Kidney epithelial cell (primary cell): Measurements from ENCODE around the gene CHD9NB. TPM values are rescaled to one million over a fixed set of nuclear protein-coding genes. Genes with fewer than 3 reads are reported as not detected.

Source experiments
- DNase-seq: peaks from one replicate; pipeline ENCODE4 v3.0.0-alpha.2; 2010; ENCODE audit warnings: low read depth
- H3K27me3 ChIP-seq: 2 replicates; pipeline ENCODE4 v1.6.0; 2011; ENCODE audit warnings: low read length; ENCODE audit not compliant: control insufficient read depth, insufficient read depth
- H3K36me3 ChIP-seq: 2 replicates; pipeline ENCODE4 v1.5.1; 2011; ENCODE audit warnings: low read length; ENCODE audit not compliant: control insufficient read depth, insufficient read depth
- H3K4me3 ChIP-seq: 2 replicates; pipeline ENCODE4 v1.5.1; 2011; ENCODE audit warnings: low read depth, mild to moderate bottlenecking, control low read depth, low read length
- CTCF ChIP-seq: IDR thresholded peaks from 2 replicates; pipeline ENCODE4 v1.5.1; 2011; ENCODE audit warnings: mild to moderate bottlenecking, moderate library complexity, low read length, control low read depth, inconsistent platforms; ENCODE audit not compliant: insufficient read depth, poor library complexity, severe bottlenecking
- total RNA-seq: library from RNA; depleted of rRNA; stranded (reverse); fragments of >200 nt; gene quantifications from 2 replicates; pipeline ENCODE4 v1.2.3, GENCODE V29; 2015

The CHD9NB gene
- total RNA-seq, 1 donor from 2014 or later, result 1.0 TPM

GRCh38 chr16:53007095-53007494 is 45.6 kb downstream of the CHD9NB start:
- H3K36me3 ChIP-seq, result no peaks in the 10 kb centered on the region
- no peaks in the 10 kb centered on the region for H3K27me3 ChIP-seq
- no peak for DNase-seq
- TF ChIP-seq CTCF, result no peak
- H3K4me3 ChIP-seq, result no peak overlapping the region

DNA sequence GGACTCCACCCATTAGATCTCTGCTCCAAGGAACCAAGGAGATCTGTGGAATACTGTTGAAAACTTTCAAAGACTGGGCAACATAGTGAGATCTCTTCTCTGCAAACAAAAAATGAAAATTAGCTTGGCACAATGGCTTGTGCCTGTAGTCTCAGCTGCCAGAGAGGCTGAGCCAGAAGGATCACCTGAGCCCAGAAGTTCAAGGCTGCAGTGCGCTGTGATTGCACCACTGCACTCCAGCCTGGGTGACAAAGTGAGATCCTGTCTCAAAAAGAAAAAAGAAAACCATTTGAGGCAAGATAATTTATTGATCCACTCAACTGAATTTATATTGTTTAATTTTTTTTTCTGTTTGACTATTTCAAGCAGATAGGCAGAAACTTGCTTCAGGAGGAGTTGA is 54.8 kb downstream of the CHD9NB start:
- Histone ChIP-seq H3K27me3 (no peaks in the 10 kb centered on the region), H3K4me3 (no peak overlapping the region), H3K36me3 (no peaks in the 10 kb centered on the region)
- DNase-seq, result no peak
- no peak for TF ChIP-seq CTCF

DNA sequence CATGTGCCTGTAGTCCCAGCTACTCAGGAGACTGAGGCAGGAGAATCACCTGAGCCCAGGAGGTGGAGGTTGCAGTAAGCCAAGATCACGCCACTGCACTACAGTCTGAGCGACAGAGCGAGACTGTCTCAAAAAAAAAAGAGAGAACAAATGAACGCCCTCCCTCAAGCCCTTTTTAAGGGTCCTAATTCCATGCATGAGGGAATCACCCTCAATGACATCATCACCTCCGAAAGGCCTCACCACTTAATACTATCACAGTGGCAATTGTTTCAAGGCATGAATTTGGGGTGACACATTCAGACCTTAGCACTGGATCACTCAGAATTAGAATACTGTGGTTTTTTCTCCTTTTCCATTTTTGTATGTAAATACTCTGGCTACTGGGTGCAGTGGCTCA is 57.8 kb downstream of the CHD9NB start:
- Histone ChIP-seq H3K4me3 (no peak overlapping the region), H3K27me3 (no peaks in the 10 kb centered on the region), H3K36me3 (no peaks in the 10 kb centered on the region)
- TF ChIP-seq CTCF, result no peak
- DNase-seq, result no peak

DNA sequence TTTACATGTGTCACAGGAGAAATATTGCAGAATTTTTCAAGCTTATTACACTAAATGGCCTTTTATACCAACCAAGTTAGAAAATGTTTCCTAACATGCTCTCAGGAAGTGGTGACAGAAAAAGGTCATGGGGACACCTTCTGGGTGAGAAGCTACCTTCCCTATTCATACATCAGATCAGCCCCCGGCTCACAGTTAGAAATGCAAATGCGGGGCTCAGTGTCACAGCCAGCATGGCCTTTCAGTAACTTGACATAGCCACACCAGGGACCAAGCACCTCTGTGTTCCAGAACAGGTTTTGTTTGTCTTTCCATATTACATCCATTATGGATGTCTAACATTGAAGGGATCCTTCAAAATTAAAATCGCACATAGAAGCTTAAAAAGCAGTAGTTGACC is 59.5 kb downstream of the CHD9NB start:
- H3K36me3 ChIP-seq, result no peaks in the 10 kb centered on the region
- TF ChIP-seq CTCF, result no peak
- no peaks in the 10 kb centered on the region for H3K27me3 ChIP-seq
- DNase-seq, result no peak
- no peak overlapping the region for H3K4me3 ChIP-seq

- DNase-seq, result no peak
- no peaks in the 10 kb centered on the region for H3K36me3 ChIP-seq
- no peaks in the 10 kb centered on the region for H3K27me3 ChIP-seq
- no peak overlapping the region for H3K4me3 ChIP-seq
- no peak for TF ChIP-seq CTCF
Measured at GRCh38 chr16:52991572-52991971, 61.1 kb downstream of the CHD9NB start.

Other genes with a start within 250 kb of the CHD9NB start
- gene CHD9, start 2.1 kb upstream of the CHD9NB start, total RNA-seq, result 26.2 and 34.1 TPM in 2 replicates